Neural cell (in vitro differentiated cells): ENCODE results near the gene CNFN. TPM values are rescaled to one million over a fixed set of nuclear protein-coding genes. Genes with fewer than 3 reads are reported as not detected.

ENCODE experiments used
- H2AFZ ChIP-seq: fragments of 200-600, 300-800 bp; sonication (generic), shearing (Covaris generic); 2 replicates; pipeline ENCODE4 v1.6.0; 2014; ENCODE audit warnings: low read depth, mild to moderate bottlenecking, antibody characterized with exemption, low read length, moderate library complexity
- H3F3A ChIP-seq: fragments of 200-600 bp; shearing (Covaris generic); 2 replicates; pipeline ENCODE4 v1.6.1; 2016; ENCODE audit warnings: mild to moderate bottlenecking, moderate library complexity, mixed read lengths, antibody characterized with exemption, low read length; ENCODE audit not compliant: insufficient read depth, poor library complexity, severe bottlenecking
- H3K27ac ChIP-seq: fragments of 200-600, 300-800 bp; sonication (generic), shearing (Covaris generic); 2 replicates; pipeline ENCODE4 v1.5.1; 2014; ENCODE audit warnings: mild to moderate bottlenecking, low read length, moderate library complexity
- H3K27me3 ChIP-seq: fragments of 300-800, 200-600 bp; sonication (generic), shearing (Covaris generic); 2 replicates; pipeline ENCODE4 v1.6.0; 2014; ENCODE audit warnings: mild to moderate bottlenecking, low read depth, low read length, moderate library complexity; ENCODE audit not compliant: insufficient read depth
- H3K36me3 ChIP-seq: fragments of 300-800, 200-600 bp; sonication (generic), shearing (Covaris generic); 2 replicates; pipeline ENCODE4 v1.5.1; 2014; ENCODE audit warnings: mild to moderate bottlenecking, antibody characterized with exemption, low read length, moderate library complexity; ENCODE audit not compliant: insufficient read depth
- H3K4me2 ChIP-seq: fragments of 300-800, 200-600 bp; sonication (generic), shearing (Covaris generic); 2 replicates; pipeline ENCODE4 v1.6.0; 2014; ENCODE audit warnings: mild to moderate bottlenecking, low read length
- H3K4me3 ChIP-seq: fragments of 300-800, 200-600 bp; sonication (generic), shearing (Covaris generic); 2 replicates; pipeline ENCODE4 v1.5.1; 2014; ENCODE audit warnings: mild to moderate bottlenecking, low read length, moderate library complexity
- H3K79me2 ChIP-seq: fragments of 200-600 bp; shearing (Covaris generic); replicated peaks from 2 replicates; pipeline ENCODE4 v1.6.0; 2014; ENCODE audit warnings: mild to moderate bottlenecking, low read length, moderate library complexity; ENCODE audit not compliant: insufficient read depth
- H3K9ac ChIP-seq: fragments of 300-800, 200-600 bp; sonication (generic), shearing (Covaris generic); 2 replicates; pipeline ENCODE4 v1.6.1; 2016; ENCODE audit warnings: mild to moderate bottlenecking, low read length, mixed read lengths
- H3K9me2 ChIP-seq: fragments of 200-600 bp; shearing (Covaris generic); 2 replicates; pipeline ENCODE4 v1.6.1; 2016; ENCODE audit warnings: mild to moderate bottlenecking, low read length, mixed read lengths; ENCODE audit not compliant: insufficient read depth
- H3K9me3 ChIP-seq: fragments of 200-600, 300-800 bp; sonication (generic), shearing (Covaris generic); 2 replicates; pipeline ENCODE4 v1.6.1; 2016; ENCODE audit warnings: mild to moderate bottlenecking, mixed run types, low read length, moderate library complexity, mixed read lengths
- H4K20me1 ChIP-seq: fragments of 200-600 bp; shearing (Covaris generic); 2 replicates; pipeline ENCODE4 v1.6.1; 2016; ENCODE audit warnings: mild to moderate bottlenecking, mixed run types; ENCODE audit not compliant: insufficient read depth
- CTCF ChIP-seq: fragments of 450-650 bp; IDR thresholded peaks from 2 replicates; pipeline ENCODE4 v1.5.1; 2014; ENCODE audit warnings: antibody characterized with exemption, mild to moderate bottlenecking, moderate library complexity; ENCODE audit not compliant: poor library complexity, severe bottlenecking
- EP300 ChIP-seq: fragments of 450-650 bp; conservative IDR thresholded peaks from 2 replicates; pipeline ENCODE4 v1.6.1; 2014; ENCODE audit warnings: antibody characterized with exemption, mild to moderate bottlenecking, moderate library complexity; ENCODE audit not compliant: poor library complexity, severe bottlenecking
- EZH2 ChIP-seq: fragments of 200-600, 300-800 bp; shearing (Covaris generic), sonication (generic); IDR thresholded peaks from 2 replicates; pipeline ENCODE4 v1.6.1; 2014; ENCODE audit warnings: antibody characterized with exemption, low read length, borderline replicate concordance, mild to moderate bottlenecking; ENCODE audit not compliant: insufficient read depth, poor library complexity, severe bottlenecking
- MXI1 ChIP-seq: fragments of 450-650 bp; conservative IDR thresholded peaks from 2 replicates; pipeline ENCODE4 v1.6.1; 2014; ENCODE audit warnings: antibody characterized with exemption, mild to moderate bottlenecking; ENCODE audit not compliant: poor library complexity, severe bottlenecking
- POLR2AphosphoS5 ChIP-seq: IDR thresholded peaks from 2 replicates; pipeline ENCODE4 v1.6.1; 2012
- RAD21 ChIP-seq: fragments of 450-650 bp; conservative IDR thresholded peaks from 2 replicates; pipeline ENCODE4 v1.6.1; 2014; ENCODE audit warnings: antibody characterized with exemption, mild to moderate bottlenecking, moderate library complexity
- REST ChIP-seq: IDR thresholded peaks from 2 replicates; pipeline ENCODE4 v1.6.1; 2012; ENCODE audit warnings: borderline replicate concordance
- SMC3 ChIP-seq: fragments of 450-650 bp; conservative IDR thresholded peaks from 2 replicates; pipeline ENCODE4 v1.6.1; 2014; ENCODE audit warnings: antibody characterized with exemption, mild to moderate bottlenecking, moderate library complexity; ENCODE audit not compliant: poor library complexity
- TAF1 ChIP-seq: IDR thresholded peaks from 2 replicates; pipeline ENCODE4 v1.6.1; 2012; ENCODE audit warnings: low read depth
- polyA plus RNA-seq: library from polyadenylated mRNA; depleted of rRNA; stranded (reverse); fragments of >200 nt; gene quantifications from 2 replicates; pipeline ENCODE4 v1.2.3, GENCODE V29; 2014

CNFN gene
- polyA plus RNA-seq, 1 donor from 2014 or later, result not detected

- Histone ChIP-seq H3K27me3 (no peaks in the 10 kb centered on the region), H3K27ac (no peak overlapping the region), H3K36me3 (no peaks in the 10 kb centered on the region), H3F3A (no peaks in the 10 kb centered on the region), H3K9ac (no peak overlapping the region), H2AFZ (no peak overlapping the region), H3K9me2 (no peaks in the 10 kb centered on the region), H3K9me3 (no peaks in the 10 kb centered on the region), H3K4me2 (no peak overlapping the region), H3K79me2 (no peaks in the 10 kb centered on the region), H3K4me3 (no peak overlapping the region), H4K20me1 (no peaks in the 10 kb centered on the region)
- TF ChIP-seq REST (no peak), CTCF (no peak), EP300 (no peak), TAF1 (no peak), POLR2AphosphoS5 (no peak), RAD21 (no peak), MXI1 (no peak), EZH2 (no peak)
Observed at GRCh38 chr19:42356686-42357085, 33.4 kb downstream of the CNFN start.

- no peak overlapping the region for H3K4me2 ChIP-seq
- no peaks in the 10 kb centered on the region for H4K20me1 ChIP-seq
- no peak overlapping the region for H3K9ac ChIP-seq
- no peaks in the 10 kb centered on the region for H3K9me3 ChIP-seq
- H3F3A ChIP-seq, result no peaks in the 10 kb centered on the region
- no peaks in the 10 kb centered on the region for H3K9me2 ChIP-seq
- no peaks in the 10 kb centered on the region for H3K27me3 ChIP-seq
- no peak overlapping the region for H3K27ac ChIP-seq
- no peaks in the 10 kb centered on the region for H3K36me3 ChIP-seq
- TF ChIP-seq SMC3, result no peak
- TF ChIP-seq CTCF, result no peak
- TF ChIP-seq MXI1, result no peak
- no peak for TF ChIP-seq EP300
- TF ChIP-seq RAD21, result no peak
- TF ChIP-seq EZH2, result no peak
- no peak for TF ChIP-seq REST
- TF ChIP-seq TAF1, result no peak
- TF ChIP-seq POLR2AphosphoS5, result no peak
- H3K4me3 ChIP-seq, result no peak overlapping the region
- H3K79me2 ChIP-seq, result no peaks in the 10 kb centered on the region
- H2AFZ ChIP-seq, result no peak overlapping the region
Observed at GRCh38 chr19:42355896-42356295, 34.2 kb downstream of the CNFN start.
